HG03045 (cell line): Measurements from ENCODE around the gene OR11H12.
"Not testable (repeated sequence)": the region's sequence is repeated elsewhere in the genome, so short reads cannot be mapped to it uniquely, and the experiment has no call there.

Experiments
- ATAC-seq: cut with Tn5 transposase; IDR thresholded peaks from one replicate; pipeline ENCODE4 v1.9.1; 2021; ENCODE audit warnings: mild to moderate bottlenecking, moderate library complexity; ENCODE audit not compliant: unreplicated experiment

OR11H12 gene

GRCh38 chr14:18600817-18601216, at the start of gene OR11H12:
OR11H12 (plus strand) TSS chr14:18601117; CDS start chr14:18601117, 0 bp downstream.
- not testable (repeated sequence) for ATAC-seq

DNA sequence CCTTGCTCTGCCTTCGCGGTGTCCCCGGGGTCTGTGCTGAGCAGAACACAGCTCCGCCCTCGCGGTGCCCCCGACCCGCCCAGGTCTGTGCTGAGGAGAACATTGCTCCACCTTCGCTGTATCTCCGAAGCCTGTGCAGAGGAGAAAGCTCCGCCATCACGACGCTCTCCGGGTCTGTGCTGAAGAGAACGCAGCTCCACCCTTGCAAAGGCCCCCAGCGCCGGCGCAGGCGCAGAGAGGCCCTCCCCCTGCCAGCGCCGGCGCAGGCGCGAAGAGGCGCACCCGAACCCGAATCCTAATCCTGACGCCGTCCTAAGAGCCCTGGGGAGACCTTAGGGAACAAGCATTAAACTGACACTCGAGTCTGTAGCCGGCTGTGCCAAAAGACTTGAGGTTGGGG, 18.0 kb upstream of the OR11H12 start:
- ATAC-seq = not testable (repeated sequence)

GRCh38 chr14:18626610-18627213, 25.8 kb downstream of the OR11H12 start:
- not testable (repeated sequence) for ATAC-seq

GRCh38 chr14:18636066-18636465, 35.1 kb downstream of the OR11H12 start:
- not testable (repeated sequence) for ATAC-seq

DNA sequence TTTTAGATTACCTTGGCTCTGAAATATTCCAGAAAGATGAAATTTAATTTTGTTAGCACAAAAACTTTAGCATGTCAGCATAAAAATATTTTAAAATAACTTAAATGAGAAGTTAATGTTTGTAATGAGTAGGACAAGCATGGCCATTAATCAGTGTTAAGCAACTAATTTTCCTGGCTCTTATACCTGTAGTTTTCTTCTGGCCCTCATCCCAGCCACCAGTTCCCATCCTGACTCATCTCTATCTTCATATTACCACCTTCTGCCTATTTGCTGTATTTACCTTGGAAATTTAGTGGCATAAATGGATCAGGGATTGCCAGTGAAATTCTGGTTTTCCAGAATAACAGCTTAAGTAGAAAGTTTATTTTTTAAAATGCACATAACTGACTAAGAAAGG, 37.1 kb downstream of the OR11H12 start:
- ATAC-seq = not testable (repeated sequence)

DNA sequence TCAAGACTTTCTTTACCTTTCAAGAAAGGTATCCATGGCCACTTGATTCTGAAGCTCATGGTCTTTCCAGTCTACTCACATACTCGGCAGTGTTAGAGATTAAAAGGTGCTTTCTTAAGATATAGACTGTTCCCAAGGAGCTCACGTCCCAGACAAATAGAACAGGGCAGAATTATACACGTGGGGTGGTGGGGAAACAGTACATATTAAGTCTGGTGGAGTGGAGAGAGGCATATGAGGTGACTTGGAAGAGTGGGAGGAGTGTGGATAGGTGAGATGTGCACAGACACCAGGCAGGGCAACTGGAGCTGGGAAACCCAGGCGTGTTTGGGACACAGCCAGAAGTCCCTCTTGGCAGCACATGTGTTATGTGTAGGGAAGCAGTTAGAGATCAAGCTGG, 37.9 kb downstream of the OR11H12 start:
- not testable (repeated sequence) for ATAC-seq

DNA sequence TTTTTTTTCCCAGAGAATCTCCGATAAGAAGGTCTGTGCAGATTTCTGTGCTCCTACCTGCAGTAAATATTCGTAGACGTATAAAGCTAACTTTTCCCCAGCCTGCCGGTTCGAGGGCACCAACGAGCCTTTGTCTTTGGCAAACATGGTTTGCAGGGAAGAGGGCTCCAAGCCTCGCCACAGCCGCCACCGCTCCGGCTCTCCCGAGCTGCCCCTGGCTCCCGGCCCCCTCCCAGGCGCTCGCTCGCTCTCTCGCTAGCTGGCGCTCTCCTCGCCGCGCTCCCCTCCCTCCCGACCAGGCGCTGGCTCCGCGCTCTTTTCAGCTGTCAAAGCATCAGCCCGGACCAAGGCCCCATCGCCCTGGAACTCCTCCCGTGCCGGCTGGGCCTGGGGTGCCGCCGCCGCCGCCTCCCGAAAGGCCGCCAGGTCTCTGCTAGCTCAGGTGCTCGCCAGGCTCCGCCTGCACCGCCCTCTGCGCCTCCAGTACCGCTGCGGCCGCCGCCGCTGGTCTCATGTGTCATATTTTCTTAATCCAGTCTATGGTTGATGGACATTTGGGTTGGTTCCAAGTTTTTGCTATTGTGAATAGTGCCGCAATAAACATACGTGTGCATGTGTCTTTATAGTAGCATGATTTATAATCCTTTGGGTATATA, 45.3 kb downstream of the OR11H12 start:
- not testable (repeated sequence) for ATAC-seq
